CD8-positive, alpha-beta memory T cell (primary cell): ENCODE data around the gene NARS2. TPM values are rescaled to one million over a fixed set of nuclear protein-coding genes. Genes with fewer than 3 reads are reported as not detected.
"Not testable (repeated sequence)": the region's sequence is repeated elsewhere in the genome, so short reads cannot be mapped to it uniquely, and the experiment has no call there.

Experiments used
- CTCF ChIA-PET: fragments of 350-600 bp; sonication (Branson Sonifier 250); formaldehyde crosslinking; loops from one replicate; lab custom pipeline; 2021; ENCODE audit warnings: antibody characterized with exemption; lab: Charles Lee
- POLR2A ChIA-PET: fragments of 350-600 bp; sonication (Branson Sonifier 250); formaldehyde crosslinking; loops from one replicate; lab custom pipeline; 2021; ENCODE audit warnings: antibody characterized with exemption; lab: Charles Lee
- DNase-seq, 5 donors: peaks; one replicate each; pipeline versions ENCODE4 v3.0.0 to v3.0.0-alpha.2; 2020 to 2022; ENCODE audit warnings: mixed read lengths in 1 of 5
- H3K27ac ChIP-seq: one replicate; pipeline ENCODE4 v1.7.0; 2013; ENCODE audit warnings: low read depth, mild to moderate bottlenecking, low read length, moderate library complexity
- H3K27me3 ChIP-seq: 2 replicates; pipeline ENCODE4 v1.7.0; 2013; ENCODE audit warnings: low read length, mild to moderate bottlenecking; ENCODE audit not compliant: insufficient read depth, poor library complexity, severe bottlenecking
- H3K36me3 ChIP-seq: 2 replicates; pipeline ENCODE4 v1.7.0; 2013; ENCODE audit warnings: mild to moderate bottlenecking, low read length, moderate library complexity; ENCODE audit not compliant: insufficient read depth
- H3K4me1 ChIP-seq: 2 replicates; pipeline ENCODE4 v1.7.0; 2013; ENCODE audit warnings: mild to moderate bottlenecking, low read length, moderate library complexity; ENCODE audit not compliant: insufficient read depth
- H3K4me3 ChIP-seq: 2 replicates; pipeline ENCODE4 v1.7.0; 2013; ENCODE audit warnings: mild to moderate bottlenecking, low read length
- H3K9me3 ChIP-seq: 2 replicates; pipeline ENCODE4 v1.7.0; 2013; ENCODE audit warnings: mild to moderate bottlenecking, low read length
- H3K27ac Mint-ChIP-seq, 8 donors: one replicate each; pipeline ENCODE4 v1.8.0; 2020 to 2021; ENCODE audit warnings: mixed read lengths in 8 of 8, mild to moderate bottlenecking in 6 of 8, inconsistent platforms in 3 of 8, moderate library complexity in 3 of 8
- H3K27me3 Mint-ChIP-seq, 2 donors: one replicate each; pipeline ENCODE4 v1.8.0; 2020 to 2021; ENCODE audit warnings: mixed read lengths in 2 of 2, mild to moderate bottlenecking in 1 of 2, moderate library complexity in 1 of 2
- H3K36me3 Mint-ChIP-seq, 3 donors: one replicate each; pipeline ENCODE4 v1.8.0; 2020 to 2021; ENCODE audit warnings: mixed read lengths in 3 of 3, inconsistent platforms in 1 of 3, mild to moderate bottlenecking in 1 of 3
- H3K4me1 Mint-ChIP-seq, 3 donors: one replicate each; pipeline ENCODE4 v1.8.0; 2020 to 2021; ENCODE audit warnings: mixed read lengths in 3 of 3, inconsistent platforms in 1 of 3, mild to moderate bottlenecking in 1 of 3
- H3K4me3 Mint-ChIP-seq, 7 donors: one replicate each; pipeline ENCODE4 v1.8.0; 2020 to 2021; ENCODE audit warnings: mixed read lengths in 7 of 7, mild to moderate bottlenecking in 6 of 7, moderate library complexity in 4 of 7, inconsistent platforms in 2 of 7
- H3K9me3 Mint-ChIP-seq, 5 donors: one replicate each; pipeline ENCODE4 v1.8.0; 2020 to 2022; ENCODE audit warnings: mixed read lengths in 5 of 5, mild to moderate bottlenecking in 3 of 5, moderate library complexity in 2 of 5, inconsistent platforms in 1 of 5
- polyA plus RNA-seq: library from polyadenylated mRNA; unstranded; fragments of 300-500 nt; fragmentation: Illumina TruSeq; gene quantifications from one replicate; pipeline ENCODE4 v1.2.3, GENCODE V29; 2021
- total RNA-seq, 2 experiments: library from RNA; stranded (reverse); gene quantifications; one replicate each; pipeline ENCODE4 v1.2.3, GENCODE V29; 2021

Gene NARS2
- total and polyA plus RNA-seq, 3 experiments from 2014 or later: 14.5 to 24.5 (median 23.9) TPM

GRCh38 chr11:78472905-78473304 lies 101.8 kb downstream of the NARS2 start:
- CTCF ChIA-PET: no interaction called here
- POLR2A ChIA-PET: no interaction called here
- no peaks in the 10 kb centered on the region for H3K27me3 Mint-ChIP-seq

GRCh38 chr11:78472382-78472781 lies 102.3 kb downstream of the NARS2 start:
- Histone ChIP-seq H3K27ac (no peak overlapping the region), H3K4me3 (no peak overlapping the region), H3K36me3 (peaks cover 5% of the 10 kb centered on the region), H3K4me1 (no peaks in the 10 kb centered on the region), H3K9me3 (no peaks in the 10 kb centered on the region), H3K27me3 (no peaks in the 10 kb centered on the region)
- Mint-ChIP-seq H3K4me1 (no peaks in the 10 kb centered on the region), H3K27ac (no peak overlapping the region), H3K36me3 (peaks cover 6 to 37% (median 34%) of the 10 kb centered on the region in 3 donors), H3K27me3 (no peaks in the 10 kb centered on the region), H3K9me3 (no peaks in the 10 kb centered on the region), H3K4me3 (no peak overlapping the region)
- ChIA-PET POLR2A (no interaction called here), CTCF (no interaction called here)
- DNase-seq: no peak

More at GRCh38 chr11:78472905-78473304, 101.8 kb downstream of the NARS2 start:
- no peak overlapping the region for H3K27ac ChIP-seq
- Mint-ChIP-seq H3K4me3 (no peak overlapping the region), H3K36me3 (peaks cover 11 to 39% (median 38%) of the 10 kb centered on the region in 3 donors), H3K27ac (peak overlapping the region in 1 of 8 donors; percentile 48), H3K4me1 (no peaks in the 10 kb centered on the region), H3K9me3 (no peaks in the 10 kb centered on the region)
- H3K36me3 ChIP-seq: peaks cover 10% of the 10 kb centered on the region
- no peaks in the 10 kb centered on the region for H3K4me1 ChIP-seq
- no peaks in the 10 kb centered on the region for H3K27me3 ChIP-seq
- H3K9me3 ChIP-seq: no peaks in the 10 kb centered on the region
- DNase-seq: no peak
- H3K4me3 ChIP-seq: no peak overlapping the region

GRCh38 chr11:78470861-78471442 lies 103.7 kb downstream of the NARS2 start:
- H3K9me3 Mint-ChIP-seq: no peaks in the 10 kb centered on the region
- Histone ChIP-seq H3K27me3 (no peaks in the 10 kb centered on the region), H3K4me3 (no peak overlapping the region), H3K36me3 (no peaks in the 10 kb centered on the region), H3K27ac (no peak overlapping the region), H3K4me1 (peaks cover 5% of the 10 kb centered on the region), H3K9me3 (no peaks in the 10 kb centered on the region)
- H3K4me3 Mint-ChIP-seq: no peak overlapping the region
- ChIA-PET CTCF (no interaction called here), POLR2A (interaction anchor here (0.6 kb wide), 1 partner anchor 36 kb away, joined by 8 read pairs; no protein-coding TSS in a partner anchor)
- peaks cover 1 to 5% (median 3%) of the 10 kb centered on the region in 3 donors for H3K4me1 Mint-ChIP-seq
- H3K27me3 Mint-ChIP-seq: no peaks in the 10 kb centered on the region
- H3K27ac Mint-ChIP-seq: peak overlapping the region in 1 of 8 donors; percentile 21
- DNase-seq: no peak
- peaks cover 5 to 28% (median 25%) of the 10 kb centered on the region in 3 donors for H3K36me3 Mint-ChIP-seq

- Mint-ChIP-seq H3K4me3 (no peak overlapping the region), H3K4me1 (peaks cover 9 to 13% (median 11%) of the 10 kb centered on the region in 3 donors), H3K9me3 (no peaks in the 10 kb centered on the region), H3K27ac (peak overlapping the region in 2 of 8 donors; percentile 15 to 27), H3K36me3 (peaks cover 5 to 25% (median 25%) of the 10 kb centered on the region in 3 donors), H3K27me3 (no peaks in the 10 kb centered on the region)
- Histone ChIP-seq H3K36me3 (no peaks in the 10 kb centered on the region), H3K9me3 (no peaks in the 10 kb centered on the region), H3K27ac (no peak overlapping the region), H3K27me3 (no peaks in the 10 kb centered on the region), H3K4me3 (no peak overlapping the region), H3K4me1 (peaks cover 10% of the 10 kb centered on the region)
- ChIA-PET CTCF (no interaction called here), POLR2A (no interaction called here)
- no peak for DNase-seq
These were observed 104.8 kb downstream of the NARS2 start for GRCh38 chr11:78469896-78470295.

- H3K27me3 Mint-ChIP-seq: no peaks in the 10 kb centered on the region
- no peaks in the 10 kb centered on the region for H3K9me3 ChIP-seq
- peaks cover 5 to 27% (median 20%) of the 10 kb centered on the region in 3 donors for H3K36me3 Mint-ChIP-seq
- DNase-seq: no peak
- ChIA-PET POLR2A (no interaction called here), CTCF (no interaction called here)
- no peak overlapping the region for H3K27ac ChIP-seq
- H3K27me3 ChIP-seq: no peaks in the 10 kb centered on the region
- no peaks in the 10 kb centered on the region for H3K9me3 Mint-ChIP-seq
- peaks cover 10% of the 10 kb centered on the region for H3K4me1 ChIP-seq
- H3K36me3 ChIP-seq: no peaks in the 10 kb centered on the region
- H3K27ac Mint-ChIP-seq: peak overlapping the region in 2 of 8 donors; percentile 39 to 49
- no peak overlapping the region for H3K4me3 Mint-ChIP-seq
- no peak overlapping the region for H3K4me3 ChIP-seq
- peaks cover 14 to 24% (median 19%) of the 10 kb centered on the region in 3 donors for H3K4me1 Mint-ChIP-seq
These were observed 106.7 kb downstream of the NARS2 start for GRCh38 chr11:78467931-78468330.

- Histone ChIP-seq H3K4me1 (peaks cover 10% of the 10 kb centered on the region), H3K9me3 (no peaks in the 10 kb centered on the region), H3K27ac (no peak overlapping the region), H3K36me3 (no peaks in the 10 kb centered on the region), H3K4me3 (no peak overlapping the region), H3K27me3 (no peaks in the 10 kb centered on the region)
- POLR2A ChIA-PET: no interaction called here
- Mint-ChIP-seq H3K9me3 (no peaks in the 10 kb centered on the region), H3K27ac (peak overlapping the region in 6 of 8 donors; percentile 3 to 96 (median 44)), H3K27me3 (no peaks in the 10 kb centered on the region), H3K4me1 (peaks cover 14 to 24% (median 19%) of the 10 kb centered on the region in 3 donors), H3K4me3 (no peak overlapping the region), H3K36me3 (peaks cover 5 to 23% (median 16%) of the 10 kb centered on the region in 3 donors)
- no peak for DNase-seq
- CTCF ChIA-PET: no interaction called here
These were observed 107.3 kb downstream of the NARS2 start for GRCh38 chr11:78467370-78467769.

GRCh38 chr11:78465169-78465942 lies 109.3 kb downstream of the NARS2 start:
- Histone ChIP-seq H3K4me1 (peaks cover 10% of the 10 kb centered on the region), H3K36me3 (no peaks in the 10 kb centered on the region), H3K4me3 (peak overlapping the region; percentile 36), H3K27ac (peak overlapping the region; percentile 19), H3K9me3 (no peaks in the 10 kb centered on the region), H3K27me3 (no peaks in the 10 kb centered on the region)
- Mint-ChIP-seq H3K27ac (peak overlapping the region; percentile 70 to 100 (median 96)), H3K36me3 (peaks cover 3 to 37% (median 22%) of the 10 kb centered on the region in 3 donors), H3K4me3 (peak overlapping the region; percentile 5 to 86 (median 76)), H3K9me3 (no peaks in the 10 kb centered on the region), H3K4me1 (peaks cover 14 to 24% (median 19%) of the 10 kb centered on the region in 3 donors), H3K27me3 (no peaks in the 10 kb centered on the region)
- peak; percentile 5 to 60 (median 33) for DNase-seq
- POLR2A ChIA-PET: interaction anchor here (2.4 kb wide), 1 partner anchor 49 kb away, joined by 5 read pairs; no protein-coding TSS in a partner anchor
- CTCF ChIA-PET: interaction anchor here (1.1 to 1.7 kb wide), 3 partner anchors 27 to 49 kb away, joined by 3 to 5 read pairs (median 3); no protein-coding TSS in a partner anchor

GRCh38 chr11:78464787-78465168 lies 109.9 kb downstream of the NARS2 start:
- H3K4me1 ChIP-seq: peaks cover 10% of the 10 kb centered on the region
- peak in 1 of 5 donors; percentile 3 for DNase-seq
- Mint-ChIP-seq H3K4me1 (peaks cover 14 to 24% (median 19%) of the 10 kb centered on the region in 3 donors), H3K27ac (peak overlapping the region in 5 of 8 donors; percentile 21 to 95 (median 87)), H3K36me3 (peaks cover 6 to 42% (median 26%) of the 10 kb centered on the region in 3 donors), H3K4me3 (peak overlapping the region in 3 of 7 donors; percentile 7 to 76 (median 35))
- not testable (repeated sequence) for H3K27me3 Mint-ChIP-seq, H3K27ac ChIP-seq, H3K36me3 ChIP-seq, H3K9me3 Mint-ChIP-seq, H3K9me3 ChIP-seq, H3K4me3 ChIP-seq, H3K27me3 ChIP-seq
- ChIA-PET POLR2A (interaction anchor here (2.4 kb wide), 1 partner anchor 49 kb away, joined by 5 read pairs; no protein-coding TSS in a partner anchor), CTCF (interaction anchor here (1.7 kb wide), 1 partner anchor 49 kb away, joined by 5 read pairs; no protein-coding TSS in a partner anchor)
